GM10847 (cell line): ENCODE results near the gene NOL7.

Experiments used
- POLR2A ChIP-seq: IDR thresholded peaks from 2 replicates; pipeline ENCODE4 v1.6.1; 2011; ENCODE audit not compliant: insufficient read length; ENCODE audit errors: extremely low read depth

NOL7 gene

DNA sequence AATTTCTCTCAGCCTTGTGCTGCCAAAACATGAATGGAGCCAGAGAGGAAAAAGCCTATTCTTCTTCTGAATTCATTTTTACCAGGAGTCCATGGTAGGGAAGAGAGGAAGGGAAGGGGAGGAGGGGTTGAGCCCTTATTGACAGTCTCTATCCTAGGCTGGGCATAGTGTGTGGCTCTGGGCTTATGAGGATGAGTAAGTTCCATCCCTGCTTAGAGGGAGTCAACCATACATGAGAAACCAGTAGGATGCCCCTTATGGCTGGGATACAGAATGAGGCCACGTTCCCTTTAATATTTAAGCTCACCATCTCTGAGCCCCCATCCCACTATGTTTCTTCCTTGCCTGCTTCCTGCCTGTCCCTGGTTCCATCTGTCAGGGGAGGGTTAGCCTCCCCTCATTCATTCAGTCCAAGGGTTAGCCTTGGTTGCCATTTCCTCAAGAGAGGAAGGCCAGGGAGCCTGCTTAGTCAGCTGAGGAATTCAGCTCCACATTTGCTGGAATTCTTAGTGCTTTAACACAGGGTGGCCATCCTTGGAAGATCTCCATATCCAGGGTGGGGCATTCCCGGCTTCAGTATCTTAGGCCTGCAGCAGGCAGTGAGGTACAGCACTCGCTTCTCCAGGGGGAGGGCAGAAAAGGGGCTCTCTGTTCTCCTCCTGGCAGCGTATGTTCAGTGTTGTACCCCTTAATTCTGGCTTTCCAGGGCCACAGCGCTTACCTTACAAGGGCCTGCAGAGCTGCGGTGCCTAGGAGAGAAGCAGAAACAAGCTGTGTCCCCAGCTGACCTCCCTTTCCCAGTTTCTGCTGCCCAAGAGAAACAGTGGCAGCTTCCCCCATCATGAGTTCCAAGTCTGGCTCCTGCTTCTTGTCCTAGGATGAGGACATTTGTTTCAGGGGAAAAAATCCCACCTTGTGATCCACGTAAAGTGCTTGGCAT, 28.3 kb upstream of the NOL7 start:
- no peak for TF ChIP-seq POLR2A

- TF ChIP-seq POLR2A: no peak
Observed at GRCh38 chr6:13589801-13590200, 25.3 kb upstream of the NOL7 start.

DNA sequence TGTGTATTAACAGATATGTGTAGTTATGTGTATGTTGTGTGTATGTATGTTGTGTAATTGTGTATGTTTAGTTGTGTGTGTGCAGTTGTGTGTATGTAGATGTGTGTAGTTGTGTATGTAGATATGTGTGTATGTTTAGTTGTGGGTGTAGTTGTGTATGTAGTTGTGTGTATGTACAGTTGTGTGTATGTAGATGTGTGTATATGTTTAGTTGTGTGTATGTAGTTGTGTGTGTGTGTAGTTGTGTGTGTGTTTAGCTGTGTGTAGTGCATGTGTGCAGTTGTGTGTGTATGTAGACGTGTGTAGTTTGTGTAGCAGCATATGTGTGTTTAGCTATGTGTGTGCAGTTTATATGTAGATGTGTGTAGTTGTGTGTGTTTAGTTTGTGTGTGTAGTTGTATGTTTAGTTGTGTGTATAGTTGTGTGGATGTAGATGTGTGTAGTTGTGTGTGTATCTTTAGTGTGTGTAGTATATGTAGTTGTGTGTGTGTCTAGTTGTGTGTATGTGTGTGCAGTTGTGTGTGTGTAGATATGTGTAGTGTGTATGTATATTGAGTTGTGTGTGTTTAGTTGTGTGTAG, 24.5 kb upstream of the NOL7 start:
- no peak for TF ChIP-seq POLR2A

DNA sequence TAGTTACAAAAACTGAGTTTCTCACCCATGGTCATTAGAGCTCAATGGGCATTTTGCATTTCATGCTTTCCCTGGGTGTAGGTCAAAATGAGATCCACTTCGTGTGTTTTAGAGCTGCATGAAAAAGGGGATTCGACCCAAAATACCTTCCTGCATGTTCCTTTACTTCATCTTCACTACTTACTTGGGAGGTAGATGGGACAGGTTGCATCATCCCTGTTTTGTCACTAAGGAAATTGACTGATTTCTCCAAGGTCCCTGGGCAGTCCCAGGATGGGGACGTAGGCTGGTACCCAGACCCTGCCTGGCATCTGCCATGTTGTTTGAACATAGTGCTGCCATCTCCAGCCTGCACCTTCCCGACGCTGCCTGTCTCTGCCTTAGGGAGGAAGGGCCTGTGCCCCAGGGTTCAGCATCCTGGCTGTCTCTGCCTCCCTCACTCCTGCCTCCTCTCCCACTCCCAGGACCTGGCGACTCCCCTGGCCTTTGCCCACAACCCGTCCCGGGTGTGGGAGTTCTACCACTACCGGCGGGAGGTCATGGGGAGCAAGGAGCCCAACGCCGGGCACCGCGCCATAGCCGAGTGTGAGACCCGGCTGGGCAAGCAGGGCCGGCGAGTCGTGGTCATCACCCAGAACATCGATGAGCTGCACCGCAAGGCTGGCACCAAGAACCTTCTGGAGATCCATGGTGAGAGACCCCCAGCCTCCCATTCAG, 23.8 kb upstream of the NOL7 start:
- TF ChIP-seq POLR2A: no peak

DNA sequence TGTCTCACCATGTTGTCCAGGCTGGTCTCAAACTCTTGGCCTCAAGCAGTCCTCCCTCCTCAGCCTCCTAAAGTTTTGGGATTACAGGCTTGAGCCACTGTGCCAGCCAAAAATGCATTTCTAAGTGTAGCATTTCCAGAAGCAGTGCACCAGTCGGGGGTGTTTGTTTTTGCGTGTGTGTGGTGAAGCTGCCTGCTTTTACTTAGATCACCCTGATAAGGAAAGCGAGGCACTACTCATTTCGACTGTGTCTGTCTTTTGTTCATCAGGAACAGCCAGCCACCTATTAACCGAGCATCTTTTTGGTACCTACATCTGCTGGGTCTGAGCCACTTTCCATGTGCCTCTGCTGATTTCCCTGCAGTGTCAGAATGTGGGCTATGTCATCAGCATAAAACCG, 22.0 kb upstream of the NOL7 start:
- TF ChIP-seq POLR2A: no peak

DNA sequence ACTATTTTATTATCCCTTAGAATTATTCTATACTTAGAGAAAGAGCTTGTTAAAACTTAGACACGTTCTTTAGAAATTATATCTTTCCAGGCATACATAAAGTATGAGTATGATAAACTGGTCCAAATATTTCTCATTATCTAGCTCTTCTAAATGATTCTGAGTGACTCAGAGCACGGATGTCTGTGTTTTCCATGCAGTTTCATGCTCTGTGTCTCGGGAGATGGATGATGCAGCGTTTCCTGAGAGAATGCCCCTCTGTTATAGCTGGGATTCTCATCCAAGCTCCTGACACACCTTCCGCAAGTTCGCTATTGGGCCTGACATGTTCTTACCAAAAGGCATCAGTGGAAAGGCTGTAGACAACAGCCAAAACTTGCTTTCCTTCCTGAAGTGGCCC, 21.4 kb upstream of the NOL7 start:
- TF ChIP-seq POLR2A: no peak

- TF ChIP-seq POLR2A: no peak
Observed at GRCh38 chr6:13597073-13597472, 18.1 kb upstream of the NOL7 start.

DNA sequence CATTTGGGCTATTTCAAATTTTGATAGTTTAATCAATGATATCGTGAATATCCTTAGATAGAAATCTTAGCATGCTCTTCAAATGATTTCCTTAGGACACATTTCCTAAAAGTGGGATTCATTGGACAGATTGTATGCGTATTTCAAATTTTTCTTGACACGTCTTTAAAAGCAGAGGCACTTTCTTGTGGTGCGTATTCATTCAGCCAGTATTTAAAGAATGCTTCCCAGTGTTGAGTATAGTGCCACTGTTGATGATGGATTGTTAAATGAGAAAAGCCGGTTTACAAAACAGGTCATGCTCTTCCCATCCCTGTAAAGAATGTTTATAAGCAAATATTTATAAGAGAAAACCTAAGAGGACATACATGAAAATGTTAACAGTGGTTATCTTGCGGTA, 15.1 kb upstream of the NOL7 start:
- no peak for TF ChIP-seq POLR2A

DNA sequence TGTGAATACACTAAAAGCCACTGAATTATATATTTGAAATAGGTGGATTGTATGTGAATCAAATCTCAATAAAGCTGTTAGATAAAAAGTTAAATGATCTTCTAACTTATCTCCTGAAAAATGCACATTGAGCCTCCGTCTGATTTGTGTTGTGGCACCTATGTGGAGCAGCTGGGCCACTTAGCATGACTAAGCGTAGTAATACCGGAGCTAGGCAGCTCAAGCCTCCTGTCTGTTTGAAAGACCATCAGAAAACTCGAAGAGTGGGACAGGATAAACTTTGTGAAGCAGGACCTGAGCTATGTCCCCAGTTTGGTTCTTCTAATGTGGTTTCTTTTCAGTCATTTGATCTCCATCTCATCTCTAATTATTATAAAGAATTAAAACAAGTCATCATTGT, 11.0 kb upstream of the NOL7 start:
- TF ChIP-seq POLR2A: no peak

GRCh38 chr6:13604546-13605416, 10.4 kb upstream of the NOL7 start:
- TF ChIP-seq POLR2A: no peak

DNA sequence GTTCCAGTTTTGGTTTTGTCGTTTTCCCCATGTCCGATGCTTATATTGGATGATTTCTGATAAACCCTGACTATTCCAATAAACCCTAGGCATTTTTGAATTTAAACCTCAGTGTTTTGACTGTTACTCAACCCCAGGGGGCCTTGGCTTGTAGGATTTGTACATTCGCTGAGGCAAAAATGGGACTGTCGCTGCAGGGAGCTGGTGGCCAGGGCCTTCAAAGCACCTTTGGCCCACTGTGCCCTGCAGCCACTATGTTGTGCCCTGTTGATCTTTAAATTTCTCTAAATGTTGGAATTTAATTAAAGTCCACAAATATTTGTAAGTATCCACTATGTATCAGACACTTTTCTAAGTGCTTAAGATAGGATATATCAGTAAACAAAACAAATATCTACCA, 9.5 kb upstream of the NOL7 start:
- TF ChIP-seq POLR2A: no peak

- TF ChIP-seq POLR2A: no peak
Observed at GRCh38 chr6:13611715-13612114, 3.4 kb upstream of the NOL7 start.

DNA sequence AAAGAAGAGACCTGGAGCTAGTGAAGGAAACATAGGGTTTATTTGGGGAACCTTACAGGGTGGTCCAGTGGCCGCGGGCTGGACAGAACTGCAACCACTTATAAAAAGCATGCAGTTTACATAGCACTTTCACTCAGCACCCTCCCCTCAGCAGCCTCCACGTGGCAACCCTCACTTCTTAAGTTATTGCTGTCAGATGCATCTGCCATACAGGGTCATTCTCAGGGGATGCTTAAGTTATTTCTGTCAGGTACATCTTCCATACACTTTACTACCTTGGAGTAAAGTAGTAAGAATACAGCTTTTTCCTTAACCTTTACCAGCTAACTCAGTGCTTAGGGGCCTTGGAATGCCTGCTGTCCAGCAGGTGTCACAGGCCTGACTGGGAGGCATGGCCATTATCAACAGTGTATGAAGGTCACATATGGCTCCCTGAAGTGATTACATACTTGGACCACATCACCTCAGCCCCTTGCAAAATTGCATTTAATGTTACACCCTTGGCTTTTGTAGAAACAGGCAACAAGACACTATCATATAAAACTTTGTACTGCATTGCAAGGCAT, 2.0 kb upstream of the NOL7 start:
- TF ChIP-seq POLR2A: no peak

GRCh38 chr6:13614126-13614925, 809 bp upstream of the NOL7 start:
- TF ChIP-seq POLR2A: no peak
